GM12892 (cell line): ENCODE measurements around the gene TNFRSF8.
A peak's percentile ranks its signal among the peaks of the same experiment; 100 is the strongest.

ENCODE experiments used
- DNase-seq: peaks from one replicate; pipeline ENCODE4 v3.0.0; 2011; ENCODE audit not compliant: insufficient read length
- FAIRE-seq: peaks from 2 replicates; lab custom pipeline; 2011; peaks lifted over from hg19 to GRCh38; lab: Jason Lieb, UNC
- POLR2A ChIP-seq: IDR thresholded peaks from 2 replicates; pipeline ENCODE4 v1.6.1; 2011; ENCODE audit warnings: low read depth, low read length, control low read depth
- POLR2AphosphoS5 ChIP-seq: IDR thresholded peaks from 2 replicates; pipeline ENCODE4 v1.6.1; 2011; ENCODE audit warnings: low read depth, low read length, control low read depth
- TAF1 ChIP-seq: IDR thresholded peaks from 2 replicates; pipeline ENCODE4 v1.6.1; 2011; ENCODE audit warnings: low read depth, mild to moderate bottlenecking, control low read depth, low read length, borderline replicate concordance

TNFRSF8 gene

GRCh38 chr1:12172042-12172851 is 109.1 kb downstream of the TNFRSF8 start:
- DNase-seq (no peak), FAIRE-seq (no peak)
- TF ChIP-seq POLR2A (no peak), POLR2AphosphoS5 (no peak), TAF1 (no peak)

DNA sequence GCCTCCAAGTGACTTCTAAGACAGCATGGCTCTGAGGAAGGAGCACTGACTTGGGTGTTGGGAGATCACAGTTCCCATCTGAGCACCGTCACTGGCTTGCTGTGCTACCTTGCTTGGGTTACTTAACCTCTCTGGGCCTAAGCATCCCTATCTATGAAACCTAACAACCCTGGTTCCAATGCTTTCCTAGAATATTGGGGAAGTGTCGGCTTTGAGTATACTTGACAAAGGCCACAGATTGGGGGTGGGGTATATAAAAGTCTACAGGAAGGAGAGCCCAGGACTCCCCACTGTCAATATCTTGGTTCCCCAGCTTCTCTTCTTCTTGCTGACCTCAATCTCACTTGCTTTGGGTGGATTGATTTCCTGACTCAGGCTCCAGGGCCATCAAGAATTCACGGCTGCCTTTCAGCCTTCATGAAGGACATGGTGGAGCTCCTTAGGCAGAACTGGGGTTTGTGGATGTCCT is 110.0 kb downstream of the TNFRSF8 start:
- TF ChIP-seq POLR2AphosphoS5: no peak
- TF ChIP-seq POLR2A: no peak
- DNase-seq: no peak
- FAIRE-seq: peak; percentile 5

- TF ChIP-seq POLR2AphosphoS5: no peak
- no peak for TF ChIP-seq POLR2A
- TF ChIP-seq TAF1: no peak
- FAIRE-seq (no peak), DNase-seq (no peak)
Measured at GRCh38 chr1:12173631-12174121, 110.6 kb downstream of the TNFRSF8 start.

- FAIRE-seq (no peak), DNase-seq (no peak)
- TF ChIP-seq TAF1 (no peak), POLR2AphosphoS5 (no peak), POLR2A (no peak)
Measured at GRCh38 chr1:12174924-12175810, 112.1 kb downstream of the TNFRSF8 start.

- FAIRE-seq (no peak), DNase-seq (no peak)
- TF ChIP-seq POLR2A (no peak), POLR2AphosphoS5 (no peak), TAF1 (no peak)
Measured at GRCh38 chr1:12176298-12177118, 113.4 kb downstream of the TNFRSF8 start.

GRCh38 chr1:12177156-12177998 is 114.3 kb downstream of the TNFRSF8 start:
- no peak for FAIRE-seq
- TF ChIP-seq TAF1 (no peak), POLR2AphosphoS5 (no peak), POLR2A (no peak)
- DNase-seq: no peak

GRCh38 chr1:12177999-12178441 is 114.9 kb downstream of the TNFRSF8 start:
- no peak for TF ChIP-seq POLR2AphosphoS5
- TF ChIP-seq POLR2A: no peak
- TF ChIP-seq TAF1: no peak
- DNase-seq (no peak), FAIRE-seq (no peak)

DNA sequence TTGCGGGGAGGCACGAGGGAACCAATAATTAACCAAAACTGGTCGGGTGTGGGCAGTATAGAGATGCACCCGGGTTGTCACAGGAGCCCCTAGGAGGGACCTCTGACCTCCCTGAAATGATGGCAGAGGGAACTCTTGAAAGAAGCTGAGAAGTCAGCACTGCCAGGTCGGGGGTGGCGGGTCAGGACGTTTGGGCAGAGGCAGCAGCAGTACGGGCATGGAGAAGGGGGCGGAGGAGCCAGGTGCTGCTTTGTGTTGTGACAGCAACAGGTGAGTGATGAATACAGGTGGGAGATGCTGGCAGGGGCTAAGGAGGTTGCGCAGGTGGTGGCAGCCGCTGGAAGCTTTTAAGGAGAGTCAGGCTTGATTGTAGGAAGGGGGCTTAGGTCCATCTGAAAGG is 115.4 kb downstream of the TNFRSF8 start:
- no peak for DNase-seq
- TF ChIP-seq POLR2AphosphoS5 (no peak), TAF1 (no peak), POLR2A (no peak)
- no peak for FAIRE-seq

DNA sequence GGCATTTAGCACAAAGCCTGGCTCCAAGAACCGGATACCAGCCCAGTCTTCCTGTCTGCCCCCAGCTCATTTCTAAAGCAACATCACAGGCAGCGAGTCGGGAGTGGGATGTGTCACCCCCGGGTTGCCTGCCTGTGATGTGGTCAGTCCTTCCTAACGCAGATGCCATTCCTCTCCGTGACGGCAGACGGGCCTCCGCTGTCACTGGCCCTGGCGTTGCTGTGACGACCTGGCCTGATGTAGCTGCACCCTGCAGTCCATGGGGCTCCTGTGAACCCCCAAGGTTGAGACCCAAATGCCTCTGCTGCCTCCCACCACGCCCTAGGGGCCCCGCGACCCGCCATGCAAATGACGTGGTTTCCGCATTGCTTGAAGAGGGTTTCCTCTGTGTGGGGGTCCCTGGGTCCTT is 116.0 kb downstream of the TNFRSF8 start:
- FAIRE-seq (no peak), DNase-seq (no peak)
- no peak for TF ChIP-seq POLR2A

DNA sequence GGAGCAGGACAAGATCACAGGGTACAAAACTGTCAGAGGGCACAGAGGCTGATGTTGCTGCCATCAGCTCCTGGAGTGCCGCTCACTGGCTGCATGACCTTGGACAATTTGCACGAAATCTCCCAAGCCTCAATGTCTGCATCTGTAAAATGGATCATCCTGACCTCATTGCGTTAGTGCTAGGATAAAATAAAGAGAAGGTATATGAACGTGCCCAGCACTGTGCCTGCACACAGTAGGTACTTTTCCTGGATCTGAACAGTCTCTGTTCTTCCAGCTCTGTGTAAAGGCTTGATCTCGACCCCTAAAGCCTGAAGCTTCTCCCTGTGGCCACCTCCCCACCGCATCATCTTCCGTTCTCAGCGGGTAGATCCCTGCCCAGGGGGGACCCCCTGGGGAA is 116.6 kb downstream of the TNFRSF8 start:
- TF ChIP-seq POLR2AphosphoS5: no peak
- DNase-seq: no peak
- FAIRE-seq: no peak

- no peak for FAIRE-seq
- TF ChIP-seq TAF1 (no peak), POLR2A (no peak), POLR2AphosphoS5 (no peak)
- DNase-seq: no peak
Measured at GRCh38 chr1:12180315-12180714, 117.2 kb downstream of the TNFRSF8 start.
